GM23338 (cell line): ENCODE data around the gene SH3D19. TPM values are rescaled to one million over a fixed set of nuclear protein-coding genes. Genes with fewer than 3 reads are reported as not detected.
"Not testable (repeated sequence)": the region's sequence is repeated elsewhere in the genome, so short reads cannot be mapped to it uniquely, and the experiment has no call there.

Source experiments
- ATAC-seq: fragments of 200-7000 bp; cut with Tn5 transposase; 3 replicates; pipeline ENCODE4 v1.9.1; 2020
- DNase-seq: peaks from one replicate; pipeline ENCODE4 v3.0.0-alpha.2; 2015; ENCODE audit warnings: low spot score
- H2AFZ ChIP-seq: fragments of 200-600 bp; sonication (generic); 2 replicates; pipeline ENCODE4 v1.8.0; 2016; ENCODE audit warnings: antibody characterized with exemption, mild to moderate bottlenecking, moderate library complexity
- H3F3A ChIP-seq: fragments of 200-600 bp; sonication (generic); replicated peaks from 2 replicates; pipeline ENCODE4 v1.8.0; 2017; ENCODE audit warnings: antibody characterized with exemption, mixed run types, low read depth
- H3K27ac ChIP-seq: fragments of 200-600 bp; sonication (generic); 2 replicates; pipeline ENCODE4 v1.6.1; 2016; ENCODE audit warnings: low read depth
- H3K27me3 ChIP-seq: fragments of 200-600 bp; sonication (generic); 2 replicates; pipeline ENCODE4 v1.8.0; 2016; ENCODE audit warnings: mild to moderate bottlenecking, mixed run types, moderate library complexity; ENCODE audit not compliant: insufficient read depth
- H3K36me3 ChIP-seq: fragments of 200-600 bp; sonication (generic); 2 replicates; pipeline ENCODE4 v1.8.0; 2016; ENCODE audit warnings: mild to moderate bottlenecking; ENCODE audit not compliant: insufficient read depth
- H3K4me1 ChIP-seq: fragments of 200-600 bp; sonication (generic); 2 replicates; pipeline ENCODE4 v1.8.0; 2016; ENCODE audit warnings: mild to moderate bottlenecking, moderate library complexity; ENCODE audit not compliant: insufficient read depth
- H3K4me2 ChIP-seq: fragments of 200-600 bp; sonication (generic); 2 replicates; pipeline ENCODE4 v1.7.1; 2017; ENCODE audit warnings: mixed run types
- H3K4me3 ChIP-seq: fragments of 200-600 bp; sonication (generic); 2 replicates; pipeline ENCODE4 v1.6.1; 2016; ENCODE audit warnings: mixed run types
- H3K79me2 ChIP-seq: fragments of 200-600 bp; sonication (generic); replicated peaks from 2 replicates; pipeline ENCODE4 v1.8.0; 2017; ENCODE audit warnings: mild to moderate bottlenecking; ENCODE audit not compliant: insufficient read depth
- H3K9me2 ChIP-seq: fragments of 200-600 bp; sonication (generic); 2 replicates; pipeline ENCODE4 v1.8.0; 2017; ENCODE audit not compliant: insufficient read depth
- H4K20me1 ChIP-seq: fragments of 200-600 bp; sonication (generic); replicated peaks from 2 replicates; pipeline ENCODE4 v1.8.0; 2017; ENCODE audit warnings: mild to moderate bottlenecking; ENCODE audit not compliant: insufficient read depth
- H3K27ac Mint-ChIP-seq: 2 replicates; pipeline ENCODE4 v1.8.0; 2020; ENCODE audit warnings: inconsistent platforms, mild to moderate bottlenecking, moderate library complexity, mixed read lengths
- H3K27me3 Mint-ChIP-seq: 3 replicates; pipeline ENCODE4 v1.8.0; 2022; ENCODE audit warnings: low read depth, mild to moderate bottlenecking, moderate library complexity, mixed read lengths, inconsistent platforms; ENCODE audit not compliant: insufficient read depth, poor library complexity
- H3K36me3 Mint-ChIP-seq: 3 replicates; pipeline ENCODE4 v1.8.0; 2021; ENCODE audit warnings: low read depth, mild to moderate bottlenecking, inconsistent platforms, moderate library complexity, mixed read lengths
- H3K4me1 Mint-ChIP-seq: 3 replicates; pipeline ENCODE4 v1.8.0; 2020; ENCODE audit warnings: mild to moderate bottlenecking, inconsistent platforms, mixed read lengths
- H3K4me3 Mint-ChIP-seq: 3 replicates; pipeline ENCODE4 v1.8.0; 2021; ENCODE audit warnings: moderate library complexity, mild to moderate bottlenecking, inconsistent platforms, mixed read lengths
- H3K9me3 Mint-ChIP-seq: 3 replicates; pipeline ENCODE4 v1.8.0; 2020; ENCODE audit warnings: moderate library complexity, mild to moderate bottlenecking, inconsistent platforms, mixed read lengths
- CREB1 ChIP-seq: fragments of 250-450 bp; sonication (Bioruptor Pico); IDR thresholded peaks from 2 replicates; pipeline ENCODE4 v1.5.0; 2020; ENCODE audit warnings: low read depth, mild to moderate bottlenecking, moderate library complexity
- ETS1 ChIP-seq: IDR thresholded peaks from 2 replicates; pipeline ENCODE4 v1.6.1; 2016; ENCODE audit warnings: antibody characterized with exemption
- JUNB ChIP-seq: IDR thresholded peaks from one replicate; pipeline ENCODE4 v1.6.1; 2016; ENCODE audit warnings: antibody characterized with exemption; ENCODE audit not compliant: unreplicated experiment
- ZNF331 ChIP-seq: fragments of 250-450 bp; sonication (Bioruptor Pico); IDR thresholded peaks from 2 replicates; pipeline ENCODE4 v1.5.0; 2020; ENCODE audit warnings: low read depth, mild to moderate bottlenecking, moderate library complexity
- ZNF462 ChIP-seq: fragments of 250-450 bp; sonication (Bioruptor Pico); IDR thresholded peaks from 2 replicates; pipeline ENCODE4 v1.5.0; 2020; ENCODE audit warnings: mild to moderate bottlenecking, moderate library complexity
- polyA plus RNA-seq: library from polyadenylated mRNA; unstranded; fragments of >200 nt; fragmentation: Nextera tagmentation; extraction: Ambion mirVana; gene quantifications from 2 replicates; pipeline ENCODE4 v1.2.1, GENCODE V29; 2016
- small RNA-seq: library from RNA; depleted of rRNA; stranded (forward); fragments of <200 nt; gene quantifications from one replicate; pipeline ENCODE3, GENCODE V24; 2014; ENCODE audit warnings: low replicate concordance
- total RNA-seq: library from RNA; depleted of rRNA; stranded (reverse); fragments of >200 nt; shearing (Covaris generic); gene quantifications from 2 replicates; pipeline ENCODE4 v1.2.3, GENCODE V29; 2014; rRNA removed

The SH3D19 gene
- total and polyA plus RNA-seq, 2 experiments from 2014 or later, result 25.3 to 57.4 TPM

GRCh38 chr4:151077978-151078377 is 247.4 kb downstream of the SH3D19 start:
- H3K4me1 Mint-ChIP-seq, H3K27ac Mint-ChIP-seq, H3F3A ChIP-seq, H3K27me3 ChIP-seq, H3K27ac ChIP-seq, H3K9me3 Mint-ChIP-seq, H2AFZ ChIP-seq, H3K36me3 ChIP-seq, DNase-seq, H4K20me1 ChIP-seq, H3K4me1 ChIP-seq, H3K36me3 Mint-ChIP-seq, H3K9me2 ChIP-seq, H3K4me2 ChIP-seq, H3K27me3 Mint-ChIP-seq, ATAC-seq, H3K4me3 ChIP-seq, H3K4me3 Mint-ChIP-seq, H3K79me2 ChIP-seq: not testable (repeated sequence)

GRCh38 chr4:151074416-151074916 is 250.9 kb downstream of the SH3D19 start:
- H3F3A ChIP-seq, result no peaks in the 10 kb centered on the region
- H3K36me3 ChIP-seq, result no peaks in the 10 kb centered on the region
- H4K20me1 ChIP-seq, result no peaks in the 10 kb centered on the region
- no peak overlapping the region for H3K4me3 Mint-ChIP-seq
- no peaks in the 10 kb centered on the region for H3K36me3 Mint-ChIP-seq
- no peaks in the 10 kb centered on the region for H3K9me3 Mint-ChIP-seq
- H2AFZ ChIP-seq, result no peak overlapping the region
- H3K79me2 ChIP-seq, result no peaks in the 10 kb centered on the region
- H3K4me3 ChIP-seq, result no peak overlapping the region
- no peak overlapping the region for H3K27ac Mint-ChIP-seq
- ATAC-seq (no peak), DNase-seq (no peak)
- no peak overlapping the region for H3K27ac ChIP-seq
- no peaks in the 10 kb centered on the region for H3K4me1 ChIP-seq
- H3K27me3 ChIP-seq, result no peaks in the 10 kb centered on the region
- H3K9me2 ChIP-seq, result no peaks in the 10 kb centered on the region
- no peak for TF ChIP-seq CREB1 (CRISPR knock-in tag)
- TF ChIP-seq ETS1, result no peak
- TF ChIP-seq JUNB, result no peak
- TF ChIP-seq ZNF462, result no peak
- TF ChIP-seq ZNF331 (CRISPR knock-in tag), result no peak
- peaks cover 5% of the 10 kb centered on the region for H3K27me3 Mint-ChIP-seq
- no peaks in the 10 kb centered on the region for H3K4me1 Mint-ChIP-seq
- no peak overlapping the region for H3K4me2 ChIP-seq

Small RNA genes lying within 50 kb of the gene (small RNA-seq; reads per million reads assigned to genes)
- gene AC104819.2, result not detected
- gene RNU6-1282P, result not detected
- gene SNORD73A, result not detected
- gene SNORD73B, result 5.1 reads per million, percentile 93 among the genes with 10 or more reads in this experiment

Other genes starting within 250 kb of the SH3D19 start
- 3,506 and 4,648 TPM in 2 replicates for gene RPS3A, start 226.0 kb downstream of the SH3D19 start, total RNA-seq
- 2,252 and 2,486 TPM in 2 replicates for gene RPS3A, start 226.0 kb downstream of the SH3D19 start, polyA plus RNA-seq
- gene PRSS48, start 48.4 kb downstream of the SH3D19 start, total RNA-seq, result not detected in 2 replicates
- 0.23 and 0.36 TPM in 2 replicates for gene PRSS48, start 48.4 kb downstream of the SH3D19 start, polyA plus RNA-seq
- gene FHIP1A, start 83.6 kb upstream of the SH3D19 start, total RNA-seq, result 95.8 and 108 TPM in 2 replicates
- 9.4 and 11.3 TPM in 2 replicates for gene FHIP1A, start 83.6 kb upstream of the SH3D19 start, polyA plus RNA-seq